Measurements from ENCODE around the gene PRKCA. TPM values are rescaled to one million over a fixed set of nuclear protein-coding genes. Genes with fewer than 3 reads are reported as not detected.

PRKCA gene
- total RNA-seq, 2 donors from 2014 or later, result 10.9 to 12.4 TPM

GRCh38 chr17:66400698-66401097, 98.3 kb downstream of the PRKCA start:
- intact Hi-C loops (cut with DNase I), result no loop called here
- no peak for DNase-seq (ENCODE audit: low spot score)

- intact Hi-C loops (cut with DNase I), result no loop called here
- DNase-seq (ENCODE audit: low spot score), result no peak
Measured at GRCh38 chr17:66401364-66401763, 99.0 kb downstream of the PRKCA start.

GRCh38 chr17:66403846-66404556, 101.6 kb downstream of the PRKCA start:
- no peak for DNase-seq (ENCODE audit: low spot score)
- intact Hi-C loops (cut with DNase I), result no loop called here

- no peak for DNase-seq (ENCODE audit: low spot score)
- intact Hi-C loops (cut with DNase I), result no loop called here
Measured at GRCh38 chr17:66405836-66406677, 103.6 kb downstream of the PRKCA start.

GRCh38 chr17:66406701-66407644, 104.6 kb downstream of the PRKCA start:
- intact Hi-C loops (cut with DNase I), result no loop called here
- DNase-seq (ENCODE audit: low spot score), result no peak

GRCh38 chr17:66407864-66408263, 105.5 kb downstream of the PRKCA start:
- intact Hi-C loops (cut with DNase I), result no loop called here

GRCh38 chr17:66411520-66411919, 109.1 kb downstream of the PRKCA start:
- DNase-seq (ENCODE audit: low spot score), result no peak
- intact Hi-C loops (cut with DNase I), result no loop called here

More at GRCh38 chr17:66407864-66408263, 105.5 kb downstream of the PRKCA start:
- DNase-seq (ENCODE audit: low spot score), result no peak

GRCh38 chr17:66412857-66413558, 110.6 kb downstream of the PRKCA start:
- intact Hi-C loops (cut with DNase I), result no loop called here
- DNase-seq (ENCODE audit: low spot score), result no peak

- DNase-seq (ENCODE audit: low spot score), result no peak
- intact Hi-C loops (cut with DNase I), result no loop called here
Measured at GRCh38 chr17:66413559-66414520, 111.4 kb downstream of the PRKCA start.

GRCh38 chr17:66414561-66415175, 112.3 kb downstream of the PRKCA start:
- intact Hi-C loops (cut with DNase I), result no loop called here
- DNase-seq (ENCODE audit: low spot score), result no peak

- intact Hi-C loops (cut with DNase I), result no loop called here
- DNase-seq (ENCODE audit: low spot score), result no peak
Measured at GRCh38 chr17:66415366-66416206, 113.2 kb downstream of the PRKCA start.

GRCh38 chr17:66416207-66416940, 114.0 kb downstream of the PRKCA start:
- intact Hi-C loops (cut with DNase I), result no loop called here
- no peak for DNase-seq (ENCODE audit: low spot score)

- no peak for DNase-seq (ENCODE audit: low spot score)
- intact Hi-C loops (cut with DNase I), result no loop called here
Measured at GRCh38 chr17:66417300-66417719, 114.9 kb downstream of the PRKCA start.

- DNase-seq (ENCODE audit: low spot score), result no peak
- intact Hi-C loops (cut with DNase I), result no loop called here
Measured at GRCh38 chr17:66420961-66421371, 118.6 kb downstream of the PRKCA start.

GRCh38 chr17:66422186-66422585, 119.8 kb downstream of the PRKCA start:
- DNase-seq (ENCODE audit: low spot score), result no peak
- intact Hi-C loops (cut with DNase I), result no loop called here
